Upper lobe of right lung (tissue), 1 donor: Measurements from ENCODE around the gene C1orf167. TPM values are rescaled to one million over a fixed set of nuclear protein-coding genes. Genes with fewer than 3 reads are reported as not detected.

Experiments used
- ATAC-seq: fragments of 200-7000 bp; cut with Tn5 transposase; one replicate; pipeline ENCODE4 v1.9.1; 2020; ENCODE audit warnings: mild to moderate bottlenecking, moderate library complexity
- DNase-seq: peaks from one replicate; pipeline ENCODE4 v3.0.0-alpha.2; 2020
- H3K27ac ChIP-seq: fragments of 200-600 bp; one replicate; pipeline ENCODE4 v1.8.0; 2022
- H3K27me3 ChIP-seq: fragments of 200-600 bp; one replicate; pipeline ENCODE4 v1.8.0; 2022; ENCODE audit warnings: mild to moderate bottlenecking
- H3K36me3 ChIP-seq: fragments of 200-600 bp; one replicate; pipeline ENCODE4 v1.8.0; 2022
- H3K4me1 ChIP-seq: fragments of 200-600 bp; one replicate; pipeline ENCODE4 v1.8.0; 2022
- H3K4me3 ChIP-seq: fragments of 200-600 bp; one replicate; pipeline ENCODE4 v1.8.0; 2022; ENCODE audit warnings: mild to moderate bottlenecking
- H3K9me3 ChIP-seq: fragments of 200-600 bp; one replicate; pipeline ENCODE4 v1.8.0; 2022
- CTCF ChIP-seq: fragments of 200-600 bp; IDR thresholded peaks from one replicate; pipeline ENCODE4 v1.8.0; 2022; ENCODE audit warnings: antibody characterized with exemption
- intact Hi-C: fragments of 100-400 bp; cut with DNase I; formaldehyde crosslinking; loops from one replicate; pipeline ENCODE4 v1.11.0; 2022
- total RNA-seq: library from RNA; stranded (reverse); fragmentation: NEBNext Ultra II Directional; extraction: Animal tissue kit (Norgen Biotek cat#: 25700); gene quantifications from one replicate; pipeline ENCODE4 v1.2.1, GENCODE V29; 2021
- donor health status: DM: no; HTN: yes; CAD: no; lungs with severe emphysema.

C1orf167 gene
- total RNA-seq, 1 donor from 2014 or later = 4.7 TPM

DNA sequence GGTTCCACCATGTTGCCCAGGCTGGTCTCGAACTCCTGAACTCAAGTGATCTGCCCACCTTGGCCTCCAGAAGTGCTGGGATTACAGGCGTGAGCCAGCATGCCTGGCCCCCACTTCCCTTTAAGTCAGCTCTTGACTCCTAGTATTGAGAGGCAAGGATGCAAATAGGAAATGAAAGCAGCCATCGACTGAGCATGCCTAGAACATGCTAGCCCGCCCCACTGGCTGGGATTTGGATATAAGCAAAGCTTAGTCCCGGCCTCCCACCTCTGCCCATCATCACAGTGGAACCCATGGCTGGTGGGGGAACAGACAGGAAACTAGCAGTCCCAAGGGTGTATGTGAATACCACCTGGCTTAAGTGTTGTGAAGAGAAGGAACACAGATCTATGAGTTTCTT, 10.5 kb downstream of the C1orf167 start:
- no peaks in the 10 kb centered on the region for H3K4me1 ChIP-seq
- H3K4me3 ChIP-seq = no peak overlapping the region
- no peaks in the 10 kb centered on the region for H3K9me3 ChIP-seq
- H3K36me3 ChIP-seq = no peaks in the 10 kb centered on the region
- peak; percentile 27 for ATAC-seq
- H3K27ac ChIP-seq = no peak overlapping the region
- DNase-seq = no peak
- intact Hi-C loops = no loop called here
- H3K27me3 ChIP-seq = no peaks in the 10 kb centered on the region
- TF ChIP-seq CTCF = no peak

DNA sequence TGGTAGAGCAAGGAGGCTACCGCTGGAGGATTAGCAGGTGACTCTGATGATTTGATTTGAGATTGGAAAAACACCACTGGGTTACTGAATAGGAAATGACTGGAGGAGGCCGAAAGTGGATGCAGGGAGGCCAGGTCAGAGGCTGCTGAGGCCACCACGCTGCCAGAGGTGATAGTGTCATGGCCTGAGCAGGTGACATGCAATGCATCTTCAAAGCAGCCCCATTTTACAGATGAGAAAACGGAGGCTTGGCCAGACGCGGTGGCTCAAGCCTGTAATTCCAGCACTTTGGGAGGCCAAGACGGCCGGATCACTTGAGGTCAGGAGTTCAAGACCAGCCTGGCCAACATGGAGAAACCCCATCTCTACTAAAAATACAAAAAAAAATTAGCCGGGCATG, 12.8 kb downstream of the C1orf167 start:
- DNase-seq (no peak), ATAC-seq (no peak)
- H3K36me3 ChIP-seq = no peaks in the 10 kb centered on the region
- no peak for TF ChIP-seq CTCF
- no peak overlapping the region for H3K27ac ChIP-seq
- H3K9me3 ChIP-seq = no peaks in the 10 kb centered on the region
- H3K4me1 ChIP-seq = no peaks in the 10 kb centered on the region
- intact Hi-C loops = no loop called here
- H3K4me3 ChIP-seq = no peak overlapping the region
- no peaks in the 10 kb centered on the region for H3K27me3 ChIP-seq

GRCh38 chr1:11777658-11778322, 15.8 kb downstream of the C1orf167 start:
- no peaks in the 10 kb centered on the region for H3K27me3 ChIP-seq
- H3K9me3 ChIP-seq = no peaks in the 10 kb centered on the region
- H3K4me3 ChIP-seq = no peak overlapping the region
- no peak overlapping the region for H3K27ac ChIP-seq
- intact Hi-C loops = no loop called here
- TF ChIP-seq CTCF = no peak
- no peaks in the 10 kb centered on the region for H3K4me1 ChIP-seq
- DNase-seq (no peak), ATAC-seq (no peak)
- H3K36me3 ChIP-seq = no peaks in the 10 kb centered on the region

DNA sequence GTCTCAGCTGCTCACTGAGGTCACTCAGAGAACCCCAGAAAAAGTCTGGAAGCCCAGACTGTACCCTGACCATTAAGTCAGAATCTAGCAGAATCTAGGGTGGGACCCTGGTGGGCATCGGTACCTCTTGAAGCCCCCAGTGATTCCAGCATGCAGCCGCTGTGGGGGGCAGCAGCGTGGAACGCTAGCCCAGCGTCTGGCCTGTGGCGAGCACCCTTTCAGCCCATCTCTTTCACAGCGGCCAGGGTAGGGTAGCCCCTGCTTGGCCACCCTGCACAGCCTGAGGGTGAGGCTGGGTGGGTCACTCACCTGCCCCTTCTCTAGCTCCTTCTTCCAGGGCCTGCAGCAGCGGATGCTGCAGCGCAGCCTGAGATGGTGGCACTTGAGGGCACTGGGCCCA, 16.3 kb downstream of the C1orf167 start:
- no peaks in the 10 kb centered on the region for H3K27me3 ChIP-seq
- DNase-seq (no peak), ATAC-seq (no peak)
- intact Hi-C loops = no loop called here
- no peaks in the 10 kb centered on the region for H3K36me3 ChIP-seq
- no peaks in the 10 kb centered on the region for H3K4me1 ChIP-seq
- H3K4me3 ChIP-seq = no peak overlapping the region
- TF ChIP-seq CTCF = no peak
- H3K9me3 ChIP-seq = no peaks in the 10 kb centered on the region
- H3K27ac ChIP-seq = no peak overlapping the region

GRCh38 chr1:11778844-11779623, 17.0 kb downstream of the C1orf167 start:
- no peak for DNase-seq
- no peaks in the 10 kb centered on the region for H3K4me1 ChIP-seq
- H3K27me3 ChIP-seq = no peaks in the 10 kb centered on the region
- no peak for ATAC-seq
- no peaks in the 10 kb centered on the region for H3K9me3 ChIP-seq
- no peak for TF ChIP-seq CTCF
- no peak overlapping the region for H3K4me3 ChIP-seq
- intact Hi-C loops = no loop called here
- H3K36me3 ChIP-seq = no peaks in the 10 kb centered on the region
- H3K27ac ChIP-seq = no peak overlapping the region
